IMR-90 (cell line): ENCODE data around the gene RIPOR3. TPM values are rescaled to one million over a fixed set of nuclear protein-coding genes. Genes with fewer than 3 reads are reported as not detected.
"Not testable (repeated sequence)": the region's sequence is repeated elsewhere in the genome, so short reads cannot be mapped to it uniquely, and the experiment has no call there.

Source experiments
- ATAC-seq: fragments of 200-7000 bp; cut with Tn5 transposase; 2 replicates; pipeline ENCODE4 v1.9.1; 2020; ENCODE audit warnings: low read depth, mild to moderate bottlenecking, moderate library complexity
- BruUV-seq: library from RNA; stranded (reverse); fragments of 400-500 nt; replicated peaks from 2 replicates; lab custom pipeline; 2021; lab: Mats Ljungman, UMichigan
- CTCF ChIA-PET: fragments of 300-600 bp; formaldehyde crosslinking; extraction: SDS; loops from one replicate; lab custom pipeline; 2021; ENCODE audit warnings: antibody characterized with exemption; lab: Yijun Ruan, JAX
- POLR2A ChIA-PET: fragments of 300-600 bp; sonication (Branson Sonifier 250); formaldehyde crosslinking; loops from one replicate; lab custom pipeline; 2022; ENCODE audit warnings: antibody characterized with exemption; ENCODE audit not compliant: unreplicated experiment; lab: Charles Lee
- DNase-seq: peaks from one replicate; pipeline ENCODE4 v3.0.0; 2013
- H2AFZ ChIP-seq: replicated peaks from 2 replicates; pipeline ENCODE3; 2013; ENCODE audit warnings: low read length, mild to moderate bottlenecking; ENCODE audit not compliant: poor library complexity
- H2AK5ac ChIP-seq: 2 replicates; pipeline ENCODE4 v1.6.1; 2013; ENCODE audit warnings: low read depth, low read length, inconsistent platforms
- H2AK9ac ChIP-seq: replicated peaks from 2 replicates; pipeline ENCODE3; 2013; ENCODE audit warnings: mild to moderate bottlenecking, low read depth, low read length, moderate library complexity; ENCODE audit not compliant: poor library complexity
- H2BK120ac ChIP-seq: 2 replicates; pipeline ENCODE4 v1.6.1; 2013; ENCODE audit warnings: low read depth, low read length, inconsistent platforms
- H2BK15ac ChIP-seq: 3 replicates; pipeline ENCODE4 v1.6.1; 2013; ENCODE audit warnings: low read depth, low read length, inconsistent platforms
- H2BK20ac ChIP-seq: 2 replicates; pipeline ENCODE4 v1.6.1; 2013; ENCODE audit warnings: low read depth, mild to moderate bottlenecking, inconsistent platforms, low read length, moderate library complexity
- H2BK5ac ChIP-seq: 2 replicates; pipeline ENCODE4 v1.6.1; 2013; ENCODE audit warnings: mild to moderate bottlenecking, low read depth, low read length, inconsistent platforms; ENCODE audit not compliant: poor library complexity, severe bottlenecking
- H3K14ac ChIP-seq: replicated peaks from 2 replicates; pipeline ENCODE4 v1.6.1; 2013; ENCODE audit warnings: low read depth, low read length, inconsistent platforms
- H3K18ac ChIP-seq: 2 replicates; pipeline ENCODE4 v1.6.1; 2013; ENCODE audit warnings: low read depth, low read length, control low read depth
- H3K23ac ChIP-seq: 2 replicates; pipeline ENCODE4 v1.6.1; 2013; ENCODE audit warnings: low read depth, low read length, inconsistent platforms
- H3K27ac ChIP-seq: 2 replicates; pipeline ENCODE4 v1.5.1; 2013; ENCODE audit warnings: mild to moderate bottlenecking, control low read depth, low read length; ENCODE audit not compliant: insufficient read depth
- H3K27me3 ChIP-seq: 2 replicates; pipeline ENCODE4 v1.6.1; 2013; ENCODE audit warnings: low read length; ENCODE audit not compliant: control insufficient read depth, insufficient read depth
- H3K36me3 ChIP-seq: 2 replicates; pipeline ENCODE4 v1.6.1; 2013; ENCODE audit warnings: low read length, mixed read lengths; ENCODE audit not compliant: control insufficient read depth, insufficient read depth
- H3K4ac ChIP-seq: 2 replicates; pipeline ENCODE4 v1.6.1; 2013; ENCODE audit warnings: low read depth, low read length, inconsistent platforms
- H3K4me1 ChIP-seq: 2 replicates; pipeline ENCODE4 v1.6.1; 2013; ENCODE audit warnings: low read length, mixed read lengths; ENCODE audit not compliant: control insufficient read depth, insufficient read depth
- H3K4me2 ChIP-seq: 2 replicates; pipeline ENCODE4 v1.6.1; 2013; ENCODE audit warnings: low read depth, mild to moderate bottlenecking, control low read depth, low read length, moderate library complexity
- H3K4me3 ChIP-seq: 2 replicates; pipeline ENCODE4 v1.5.1; 2013; ENCODE audit warnings: low read depth, mild to moderate bottlenecking, control low read depth, low read length, moderate library complexity; ENCODE audit not compliant: insufficient read depth
- H3K56ac ChIP-seq: 2 replicates; pipeline ENCODE4 v1.6.1; 2013; ENCODE audit warnings: low read length, inconsistent platforms; ENCODE audit not compliant: insufficient read depth; ENCODE audit errors: extremely low read depth
- H3K79me1 ChIP-seq, 2 experiments: 2 replicates each; pipeline ENCODE4 v1.6.1; 2013; ENCODE audit warnings: low read length in 2 of 2, inconsistent platforms in 1 of 2, low read depth in 1 of 2
- H3K9ac ChIP-seq: 2 replicates; pipeline ENCODE4 v1.6.1; 2013; ENCODE audit warnings: low read depth, low read length, control low read depth
- H3K9me1 ChIP-seq: 2 replicates; pipeline ENCODE4 v1.6.1; 2013; ENCODE audit warnings: low read length, inconsistent platforms; ENCODE audit not compliant: insufficient read depth
- H3K9me3 ChIP-seq: 2 replicates; pipeline ENCODE4 v1.6.1; 2013; ENCODE audit warnings: low read length; ENCODE audit not compliant: control insufficient read depth, insufficient read depth
- H4K20me1 ChIP-seq: 2 replicates; pipeline ENCODE4 v1.6.1; 2013; ENCODE audit warnings: low read length, inconsistent platforms; ENCODE audit not compliant: insufficient read depth
- H4K5ac ChIP-seq: 2 replicates; pipeline ENCODE4 v1.6.1; 2013; ENCODE audit warnings: mild to moderate bottlenecking, low read depth, low read length, control low read depth
- H4K8ac ChIP-seq, 2 experiments: 2 replicates each; pipeline ENCODE4 v1.6.1; 2013; ENCODE audit warnings: low read depth in 2 of 2, low read length in 2 of 2, control low read depth in 1 of 2, inconsistent platforms in 1 of 2
- H4K91ac ChIP-seq: 2 replicates; pipeline ENCODE4 v1.6.1; 2013; ENCODE audit warnings: low read depth, low read length, inconsistent platforms; ENCODE audit not compliant: insufficient read depth
- SMC3 ChIP-seq: fragments of 150-350 bp; IDR thresholded peaks from 2 replicates; pipeline ENCODE4 v1.6.1; 2016; ENCODE audit warnings: low read depth, mild to moderate bottlenecking, antibody characterized with exemption, low read length, moderate library complexity
- WGBS, 2 experiments: methylation state at CpG; one replicate each; pipeline versions ENCODE4 v1.1.5 to v1.1.7; 2013; ENCODE audit warnings: missing lambda C conversion rate in 2 of 2; ENCODE audit not compliant: insufficient read length in 1 of 2; ENCODE audit errors: extremely low coverage in 2 of 2; 5-methylcytosine and 5-hydroxymethylcytosine counted together
- dilution Hi-C: fragments of 300-500 bp; cut with HindIII; formaldehyde crosslinking; loops from one replicate; pipeline ENCODE4 v1.14.3; 2018; ENCODE audit warnings: low sequenced_read_pairs; ENCODE audit not compliant: unreplicated experiment
- in situ Hi-C: fragments of 300-500 bp; cut with MboI; formaldehyde crosslinking; loops from 3 replicates; pipeline ENCODE4 v1.14.3; 2019; ENCODE audit warnings: low sequenced_read_pairs, inconsistent platforms, mixed read lengths
- intact Hi-C: fragments of 100-400 bp; cut with micrococcal nuclease; formaldehyde crosslinking; loops from 2 replicates; pipeline ENCODE4 v1.10.0; 2022
- polyA plus RNA-seq, 3 experiments: library from polyadenylated mRNA; depleted of rRNA; stranded (reverse); fragments of >200 nt; gene quantifications; 2 replicates each; pipeline ENCODE4 v1.2.3, GENCODE V29; 2012; ENCODE audit warnings: low replicate concordance in 1 of 3
- total RNA-seq: library from RNA; depleted of rRNA; stranded (reverse); fragments of >200 nt; gene quantifications from 2 replicates; pipeline ENCODE4 v1.2.3, GENCODE V29; 2012
- TF ChIP-seq, protein P1 (sequence below): conservative IDR thresholded peaks from 2 replicates; pipeline ENCODE4 v1.5.1; 2012; ENCODE audit warnings: mild to moderate bottlenecking, low read depth, low read length, improper control_type of control experiment

RIPOR3 gene
- total and polyA plus RNA-seq, 2 of the 4 experiments (the other 2 are of a cell fraction): 0.54 to 1.7 TPM

DNA sequence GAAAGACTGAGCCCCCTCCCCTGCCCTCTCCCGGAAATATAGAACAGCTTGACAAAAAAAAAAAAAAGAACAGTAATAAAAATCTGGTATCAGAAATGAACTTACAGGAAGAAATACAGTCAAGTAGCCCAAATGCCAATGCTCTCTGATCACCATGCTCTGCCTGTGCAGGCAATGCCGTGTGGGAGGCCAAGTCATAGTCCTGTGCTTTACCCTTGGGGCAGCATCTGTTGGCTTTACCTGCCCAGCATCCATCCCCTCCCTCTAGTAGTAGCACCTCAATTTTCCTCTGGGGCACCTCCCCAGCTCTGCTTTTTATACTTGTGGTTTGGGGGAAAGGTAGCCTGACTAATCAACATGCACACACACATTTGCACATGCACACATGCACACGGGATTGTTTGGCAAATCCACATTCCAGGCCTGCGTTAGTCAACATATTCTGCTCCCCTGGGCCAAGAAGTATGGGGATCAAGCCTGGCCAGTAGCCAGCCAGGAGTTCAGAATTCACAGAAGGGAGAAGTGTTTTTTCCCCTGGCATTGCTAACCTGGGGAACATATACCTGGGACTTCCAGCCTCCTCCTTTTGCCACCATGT, 70.2 kb downstream of the RIPOR3 start:
- Histone ChIP-seq H4K5ac (no peak overlapping the region), H3K9me1 (peaks cover 10% of the 10 kb centered on the region; the same call in 1 of the 2 replicates), H2BK15ac (no peak overlapping the region), H3K79me1 (peaks cover 0 to 3% of the 10 kb centered on the region in 2 experiments; a peak in 2 of 4 replicates), H2BK120ac (no peak overlapping the region), H2AK5ac (no peak overlapping the region), H4K8ac (no peak overlapping the region), H4K20me1 (no peaks in the 10 kb centered on the region; the same call in 1 of the 2 replicates), H3K9ac (no peak overlapping the region), H3K27me3 (no peaks in the 10 kb centered on the region), H3K4me2 (no peak overlapping the region), H2AFZ (no peak overlapping the region), H3K14ac (no peak overlapping the region), H3K56ac (no peak overlapping the region), H3K4me3 (no peak overlapping the region), H3K27ac (no peak overlapping the region), H2BK5ac (no peak overlapping the region), H2AK9ac (no peak overlapping the region), H3K9me3 (peaks cover 12% of the 10 kb centered on the region), H3K23ac (no peak overlapping the region), H3K18ac (no peak overlapping the region), H2BK20ac (no peak overlapping the region), H4K91ac (no peak overlapping the region), H3K36me3 (peaks cover 19% of the 10 kb centered on the region), H3K4ac (no peak overlapping the region), H3K4me1 (peaks cover 7% of the 10 kb centered on the region; the same call in 1 of the 2 replicates)
- ATAC-seq: no peak
- in situ Hi-C loops (no loop called here), dilution Hi-C loops (no loop called here), intact Hi-C loops (no loop called here)
- no peak for DNase-seq
- TF ChIP-seq SMC3: no peak
- TF ChIP-seq, protein P1, sequence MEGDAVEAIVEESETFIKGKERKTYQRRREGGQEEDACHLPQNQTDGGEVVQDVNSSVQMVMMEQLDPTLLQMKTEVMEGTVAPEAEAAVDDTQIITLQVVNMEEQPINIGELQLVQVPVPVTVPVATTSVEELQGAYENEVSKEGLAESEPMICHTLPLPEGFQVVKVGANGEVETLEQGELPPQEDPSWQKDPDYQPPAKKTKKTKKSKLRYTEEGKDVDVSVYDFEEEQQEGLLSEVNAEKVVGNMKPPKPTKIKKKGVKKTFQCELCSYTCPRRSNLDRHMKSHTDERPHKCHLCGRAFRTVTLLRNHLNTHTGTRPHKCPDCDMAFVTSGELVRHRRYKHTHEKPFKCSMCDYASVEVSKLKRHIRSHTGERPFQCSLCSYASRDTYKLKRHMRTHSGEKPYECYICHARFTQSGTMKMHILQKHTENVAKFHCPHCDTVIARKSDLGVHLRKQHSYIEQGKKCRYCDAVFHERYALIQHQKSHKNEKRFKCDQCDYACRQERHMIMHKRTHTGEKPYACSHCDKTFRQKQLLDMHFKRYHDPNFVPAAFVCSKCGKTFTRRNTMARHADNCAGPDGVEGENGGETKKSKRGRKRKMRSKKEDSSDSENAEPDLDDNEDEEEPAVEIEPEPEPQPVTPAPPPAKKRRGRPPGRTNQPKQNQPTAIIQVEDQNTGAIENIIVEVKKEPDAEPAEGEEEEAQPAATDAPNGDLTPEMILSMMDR: no peak
- ChIA-PET POLR2A (no interaction called here), CTCF (no interaction called here)
- no TSS peak for BruUV-seq
- WGBS, 2 experiments: 40% methylated on average over 1 of the region's 4 CpGs; no CpG with 5 or more reads in 1 of the 2 experiments

DNA sequence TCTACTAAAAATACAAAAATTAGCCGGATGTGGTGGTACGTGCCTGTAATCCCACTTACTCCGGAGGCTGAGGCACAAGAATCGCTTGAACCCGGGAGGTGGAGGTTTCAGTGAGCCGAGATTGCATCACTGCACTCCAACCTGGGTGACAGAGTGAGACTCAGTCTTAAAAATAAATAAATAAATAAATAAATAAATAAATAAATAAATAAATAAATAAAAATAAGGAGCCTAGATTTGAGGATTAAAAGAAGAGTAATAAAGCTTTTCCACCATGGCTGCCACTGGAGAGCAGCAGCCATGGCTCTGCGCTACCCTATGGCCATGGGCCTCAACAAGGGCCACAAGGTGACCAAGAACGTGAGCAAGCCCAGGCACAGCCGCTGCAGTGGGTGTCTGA, 70.9 kb downstream of the RIPOR3 start:
- H2BK20ac ChIP-seq, POLR2A ChIA-PET, DNase-seq, H3K9ac ChIP-seq, H3K23ac ChIP-seq, H4K5ac ChIP-seq, H3K4ac ChIP-seq, H3K18ac ChIP-seq, H2AK9ac ChIP-seq, H3K9me1 ChIP-seq, in situ Hi-C loops, H3K4me2 ChIP-seq, CTCF ChIA-PET, dilution Hi-C loops, H3K27me3 ChIP-seq, BruUV-seq, H4K8ac ChIP-seq, H3K27ac ChIP-seq, H3K4me1 ChIP-seq, H3K56ac ChIP-seq, H2AFZ ChIP-seq, H2BK15ac ChIP-seq, H4K91ac ChIP-seq, H2BK5ac ChIP-seq, H2BK120ac ChIP-seq, ATAC-seq, H4K20me1 ChIP-seq, H3K14ac ChIP-seq, intact Hi-C loops, H3K4me3 ChIP-seq, H3K79me1 ChIP-seq: not testable (repeated sequence)
- Histone ChIP-seq H3K36me3 (peaks cover 24% of the 10 kb centered on the region), H2AK5ac (0 out of 2 replicates have a peak overlapping the region, but pooled peaks have one; percentile 25), H3K9me3 (peaks cover 12% of the 10 kb centered on the region)
- 100% methylated on average over 2 of the region's 9 CpGs; no CpG with 5 or more reads in 1 of the 2 experiments for WGBS, 2 experiments
